Measurements from ENCODE around the gene CDH7.

CDH7 gene

GRCh38 chr18:65767406-65767805, 16.6 kb downstream of the CDH7 start:
- TF ChIP-seq CTCF (IDR thresholded peaks at IDR 0.05) = no peak
- H3K27ac ChIP-seq = no peak overlapping the region

- H3K27ac ChIP-seq = no peak overlapping the region
- no peak for TF ChIP-seq CTCF (IDR thresholded peaks at IDR 0.05)
- TF ChIP-seq ZFX (IDR thresholded peaks at IDR 0.05; ENCODE audit: borderline replicate concordance) = no peak
Measured at GRCh38 chr18:65768120-65768778, 17.4 kb downstream of the CDH7 start.

- TF ChIP-seq CTCF (IDR thresholded peaks at IDR 0.05) (no peak), ZFX (IDR thresholded peaks at IDR 0.05; ENCODE audit: borderline replicate concordance) (no peak)
- no peak overlapping the region for H3K27ac ChIP-seq
Measured at GRCh38 chr18:65769652-65770051, 18.8 kb downstream of the CDH7 start.

GRCh38 chr18:65786474-65786873, 35.7 kb downstream of the CDH7 start:
- no peak for TF ChIP-seq CTCF (IDR thresholded peaks at IDR 0.05)
- no peak for TF ChIP-seq ZFX (IDR thresholded peaks at IDR 0.05; ENCODE audit: borderline replicate concordance)
- no peak overlapping the region for H3K27ac ChIP-seq

- H3K27ac ChIP-seq = no peak overlapping the region
- TF ChIP-seq CTCF (IDR thresholded peaks at IDR 0.05) (peak; percentile 55), ZFX (IDR thresholded peaks at IDR 0.05; ENCODE audit: borderline replicate concordance) (no peak)
Measured at GRCh38 chr18:65788373-65788772, 37.6 kb downstream of the CDH7 start.

- TF ChIP-seq ZFX (IDR thresholded peaks at IDR 0.05; ENCODE audit: borderline replicate concordance) (no peak), CTCF (IDR thresholded peaks at IDR 0.05) (no peak)
- no peak overlapping the region for H3K27ac ChIP-seq
Measured at GRCh38 chr18:65790604-65791003, 39.8 kb downstream of the CDH7 start.

GRCh38 chr18:65791719-65792118, 40.9 kb downstream of the CDH7 start:
- H3K27ac ChIP-seq = no peak overlapping the region
- TF ChIP-seq ZFX (IDR thresholded peaks at IDR 0.05; ENCODE audit: borderline replicate concordance) = no peak
- TF ChIP-seq CTCF (IDR thresholded peaks at IDR 0.05) = no peak
